GM03348 (cell line): Measurements from ENCODE around the gene FCGR3B.
A peak's percentile ranks its signal among the peaks of the same experiment; 100 is the strongest.
"Not testable (repeated sequence)": the region's sequence is repeated elsewhere in the genome, so short reads cannot be mapped to it uniquely, and the experiment has no call there.

Experiments used
- DNase-seq: peaks from one replicate; pipeline ENCODE4 v3.0.0; 2012; ENCODE audit warnings: low spot score

The FCGR3B gene

DNA sequence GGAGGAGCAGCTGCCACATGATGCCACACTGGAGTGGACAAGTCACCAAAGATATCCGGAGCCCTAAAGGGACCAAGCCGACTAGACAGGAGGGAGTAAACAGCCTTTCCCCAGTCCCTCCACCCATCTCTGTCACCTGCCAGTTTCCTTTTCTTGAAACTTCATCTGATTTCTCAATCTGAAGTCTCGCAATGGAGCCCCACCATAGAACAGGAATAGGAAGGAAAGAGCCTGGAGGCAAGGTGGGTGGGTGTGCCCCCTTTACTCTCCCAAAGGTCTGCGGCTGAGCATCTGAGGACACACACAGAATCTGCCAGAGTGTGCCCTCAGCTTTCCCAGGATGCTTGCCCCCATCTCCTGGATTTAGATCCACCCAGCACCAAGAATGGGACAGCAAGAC is at the start of gene FCGR3B:
Gene FCGR3B (minus strand): TSS at position 101 of the 400 bp plus-strand sequence. CDS start 82 bp downstream, at position 19.
- no peak for DNase-seq

DNA sequence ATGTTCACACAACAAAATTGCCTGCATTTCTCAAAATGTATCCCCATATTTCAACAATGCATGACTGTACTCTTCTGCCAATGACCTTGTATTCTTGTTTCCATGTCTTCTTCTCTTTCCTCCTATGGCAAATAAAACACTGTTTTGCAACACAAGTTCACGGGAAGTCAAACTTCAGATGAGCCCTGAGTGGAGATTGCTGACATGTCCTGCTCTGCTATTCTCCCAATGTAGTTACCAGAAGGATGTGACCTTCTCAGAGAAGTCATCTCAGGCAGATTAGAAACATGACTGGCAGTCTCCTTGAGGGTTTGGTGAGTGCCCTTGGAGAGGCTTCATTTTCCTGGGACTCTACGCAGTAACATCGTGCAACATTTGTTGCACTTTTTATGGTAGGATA is 47.5 kb upstream of the FCGR3B start:
- no peak for DNase-seq

DNA sequence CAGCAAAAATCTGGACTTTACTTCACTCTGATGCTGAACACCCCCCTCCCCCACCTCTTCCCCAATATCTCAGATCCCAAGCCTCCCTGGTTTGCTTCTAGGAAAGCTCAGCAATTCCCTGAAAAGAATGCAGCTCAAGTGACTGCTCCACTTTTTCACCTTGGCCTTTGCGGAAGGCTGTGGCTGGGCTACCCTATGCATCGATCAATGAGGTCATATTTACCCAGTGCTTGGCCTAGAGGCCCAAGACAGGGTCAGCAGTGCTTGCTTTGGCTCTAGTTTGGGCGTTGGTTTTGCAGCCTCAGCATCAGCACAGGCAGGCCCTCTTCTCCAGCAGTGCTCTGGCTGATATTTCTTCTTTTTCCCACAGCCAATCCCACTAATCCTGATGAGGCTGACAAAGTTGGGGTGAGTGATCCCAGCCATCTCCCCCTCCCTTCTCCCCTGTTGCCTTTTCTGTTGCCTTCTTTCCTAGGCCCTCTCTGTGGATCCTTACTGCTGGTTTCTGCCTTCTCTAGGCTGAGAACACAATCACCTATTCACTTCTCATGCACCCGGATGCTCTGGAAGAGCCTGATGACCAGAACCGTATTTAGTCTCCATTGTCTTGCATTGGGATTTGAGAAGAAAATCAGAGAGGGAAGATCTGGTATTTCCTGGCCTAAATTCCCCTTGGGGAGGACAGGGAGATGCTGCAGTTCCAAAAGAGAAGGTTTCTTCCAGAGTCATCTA is 46.1 kb upstream of the FCGR3B start:
- no peak for DNase-seq

DNA sequence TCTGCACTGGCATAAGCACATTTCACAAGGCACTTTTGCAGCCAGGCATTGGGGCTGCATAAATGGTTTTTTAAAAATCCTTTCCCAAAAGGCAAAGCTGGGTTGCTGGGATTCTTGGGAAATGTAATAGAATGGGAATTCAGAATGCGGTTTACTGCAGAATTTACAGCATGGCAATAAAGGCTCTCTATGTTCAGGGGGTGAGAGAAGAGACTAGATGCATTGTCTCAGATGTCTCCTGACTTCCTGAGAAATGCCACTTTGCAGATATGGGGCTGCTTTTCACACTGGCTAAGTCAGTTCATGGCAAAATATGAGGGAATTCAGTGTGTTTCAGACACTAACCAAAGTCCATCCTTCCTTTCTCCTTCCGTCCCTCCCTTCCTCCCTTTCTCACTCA is 45.5 kb upstream of the FCGR3B start:
- no peak for DNase-seq

DNA sequence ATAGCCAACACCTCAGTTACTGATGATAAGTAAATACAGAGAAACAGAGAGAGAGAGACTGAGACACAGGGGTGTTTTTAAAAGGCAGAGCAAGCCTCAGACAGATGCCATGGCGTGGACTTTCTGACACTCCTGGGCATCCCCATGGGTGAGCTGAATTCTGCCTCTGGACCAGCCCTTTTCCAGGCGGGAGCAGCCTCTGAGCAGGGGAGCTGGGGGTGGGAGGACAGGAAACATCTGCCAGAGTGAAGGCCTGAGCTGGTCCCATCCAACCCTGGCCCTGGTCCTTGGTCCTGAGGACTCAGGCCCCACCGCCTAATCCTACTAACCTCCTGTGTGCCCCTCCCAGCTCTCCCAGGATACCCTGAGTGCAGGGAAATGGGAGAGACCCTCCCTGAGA is 43.9 kb upstream of the FCGR3B start:
- DNase-seq = not testable (repeated sequence)

DNA sequence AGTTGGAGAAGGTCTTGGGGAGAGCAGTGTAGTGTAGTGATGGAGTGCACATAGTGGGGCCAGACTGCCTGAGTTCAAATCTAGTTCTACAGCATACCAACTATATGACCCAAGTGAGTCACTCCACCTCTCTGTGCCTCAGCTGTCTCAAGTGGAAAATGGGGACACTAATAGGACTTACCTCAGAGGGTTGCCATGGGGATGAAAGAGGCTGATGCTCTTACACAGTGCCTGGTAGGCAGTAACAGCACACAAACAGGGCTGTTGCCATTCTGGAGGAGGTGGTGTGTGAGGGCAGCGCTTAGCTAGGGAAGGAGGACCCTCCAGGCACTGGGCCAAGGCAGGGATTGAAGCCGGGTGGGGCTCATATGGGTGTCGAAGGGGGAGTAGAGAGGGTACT is 43.5 kb upstream of the FCGR3B start:
- DNase-seq = not testable (repeated sequence)

DNA sequence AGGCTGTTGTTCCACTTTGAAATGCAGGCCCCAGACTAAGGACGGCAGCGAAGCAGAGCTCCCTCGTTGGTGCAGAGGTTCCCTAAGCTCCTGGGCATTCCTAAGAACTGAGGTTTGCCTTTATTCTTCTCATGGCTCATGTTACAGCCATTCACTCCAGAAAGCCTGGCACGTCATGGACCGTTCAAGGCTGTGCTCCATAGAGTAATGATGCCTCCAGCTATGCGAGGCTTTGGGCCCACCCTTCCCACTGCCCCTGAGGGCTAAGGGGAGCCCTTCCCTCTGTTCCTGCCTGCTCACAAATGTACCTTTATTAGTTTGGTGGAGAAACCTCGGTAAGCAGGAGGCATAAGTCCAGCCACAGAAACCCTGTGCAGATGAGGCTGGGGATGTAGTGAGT is 42.5 kb upstream of the FCGR3B start:
- DNase-seq = not testable (repeated sequence)

DNA sequence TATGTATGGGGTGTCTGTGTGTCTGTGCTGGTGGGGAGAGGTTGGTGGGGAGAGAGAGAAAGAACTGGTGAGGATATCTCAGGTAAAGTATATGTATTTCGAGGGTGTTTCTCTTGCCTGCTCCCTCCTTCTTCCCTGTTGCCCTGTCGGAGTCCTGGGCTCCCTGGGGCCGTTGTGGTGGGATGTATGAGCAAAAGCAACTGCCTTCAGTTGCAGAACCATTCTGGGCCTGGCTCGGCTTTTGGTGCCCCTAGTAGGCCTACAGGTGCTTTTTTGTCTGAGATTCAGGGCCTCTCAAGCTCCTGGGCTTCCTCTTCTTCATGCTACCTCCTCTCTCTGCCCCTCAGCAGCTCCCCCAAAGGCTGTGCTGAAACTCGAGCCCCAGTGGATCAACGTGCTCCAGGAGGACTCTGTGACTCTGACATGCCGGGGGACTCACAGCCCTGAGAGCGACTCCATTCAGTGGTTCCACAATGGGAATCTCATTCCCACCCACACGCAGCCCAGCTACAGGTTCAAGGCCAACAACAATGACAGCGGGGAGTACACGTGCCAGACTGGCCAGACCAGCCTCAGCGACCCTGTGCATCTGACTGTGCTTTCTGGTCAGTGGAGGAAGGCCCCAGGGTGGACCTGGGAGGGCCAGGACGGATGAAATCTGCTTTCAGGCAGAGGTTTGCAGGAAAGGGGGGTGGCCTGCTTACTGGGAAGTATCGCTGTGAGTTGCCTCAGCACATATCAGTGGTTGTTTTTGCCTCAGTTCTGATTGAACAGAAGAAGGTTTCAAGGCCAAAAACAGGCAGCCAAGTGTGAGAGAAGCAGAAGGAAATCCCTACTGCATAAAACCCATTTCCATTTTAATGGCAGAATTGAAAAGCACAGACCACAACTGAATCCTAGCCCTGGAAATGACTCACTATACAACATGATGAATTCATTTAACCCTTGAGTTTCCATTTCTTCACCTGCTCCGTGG is 40.4 kb upstream of the FCGR3B start:
- not testable (repeated sequence) for DNase-seq

DNA sequence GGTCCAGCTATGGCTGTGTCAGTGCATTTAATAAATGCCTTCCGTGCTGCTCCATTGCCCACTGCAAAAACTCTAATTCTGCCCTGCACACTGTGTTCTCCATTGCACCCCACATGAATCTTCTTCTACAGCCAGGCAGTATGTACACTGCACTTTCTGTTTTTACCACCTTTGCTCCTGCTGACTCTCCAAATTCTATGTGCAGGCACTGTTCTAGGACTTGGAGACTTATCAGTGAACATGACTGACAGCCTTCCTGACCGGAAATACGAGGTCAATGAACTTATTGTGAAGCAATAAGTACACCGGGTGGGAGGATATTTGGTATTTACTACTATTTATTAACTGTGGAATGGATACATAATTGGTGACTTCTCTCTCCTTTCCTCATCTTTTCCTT is 33.7 kb upstream of the FCGR3B start:
- DNase-seq = not testable (repeated sequence)

DNA sequence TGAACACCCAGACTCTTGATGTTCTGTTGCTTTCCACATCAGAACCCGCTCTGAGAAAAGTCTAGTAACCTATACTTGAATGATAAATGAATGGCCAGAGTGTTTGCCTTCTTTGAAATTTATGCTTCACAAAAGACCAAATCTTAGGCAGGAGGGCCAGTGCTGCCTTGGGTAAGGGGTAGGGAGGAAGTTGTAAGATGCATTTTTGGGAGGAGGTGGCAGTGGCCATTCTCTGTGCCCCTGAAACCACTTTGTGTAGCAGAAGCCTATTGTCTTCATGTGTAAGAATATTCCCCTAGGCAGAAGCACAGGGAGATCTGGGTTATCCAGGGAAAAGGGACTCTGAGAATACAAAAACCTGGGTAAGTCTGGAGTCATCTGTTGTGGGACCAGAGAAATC is 32.6 kb upstream of the FCGR3B start:
- not testable (repeated sequence) for DNase-seq

DNA sequence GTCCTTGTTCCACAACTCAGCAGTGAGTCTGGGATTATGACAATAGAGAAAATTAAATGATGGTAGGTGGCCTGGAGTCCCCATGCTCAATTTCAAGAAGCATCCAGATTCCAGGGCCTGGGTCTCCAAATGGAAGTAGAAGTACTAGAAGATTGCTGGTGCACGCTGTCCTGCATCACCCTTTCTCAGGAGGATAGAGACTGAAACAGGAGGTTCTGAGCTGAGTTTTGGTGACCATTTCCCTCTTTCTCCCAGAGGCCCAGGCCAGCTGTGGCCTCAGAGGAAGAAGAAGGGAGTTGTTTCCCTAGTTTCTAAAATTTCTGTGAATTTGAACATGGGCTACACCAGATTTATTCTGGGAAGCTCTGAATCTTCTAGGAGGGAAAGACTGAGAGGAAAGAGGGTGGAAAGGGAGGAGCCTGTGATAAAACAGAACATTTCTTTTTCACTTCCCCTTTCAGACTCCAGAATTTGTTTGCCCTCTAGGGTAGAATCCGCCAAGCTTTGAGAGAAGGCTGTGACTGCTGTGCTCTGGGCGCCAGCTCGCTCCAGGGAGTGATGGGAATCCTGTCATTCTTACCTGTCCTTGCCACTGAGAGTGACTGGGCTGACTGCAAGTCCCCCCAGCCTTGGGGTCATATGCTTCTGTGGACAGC is 31.8 kb upstream of the FCGR3B start, which contains the start of gene FCGR2B:
Gene FCGR2B (plus strand): TSS at position 460 of the 656 bp plus-strand sequence. CDS start 99 bp downstream, at position 559.
- not testable (repeated sequence) for DNase-seq

DNA sequence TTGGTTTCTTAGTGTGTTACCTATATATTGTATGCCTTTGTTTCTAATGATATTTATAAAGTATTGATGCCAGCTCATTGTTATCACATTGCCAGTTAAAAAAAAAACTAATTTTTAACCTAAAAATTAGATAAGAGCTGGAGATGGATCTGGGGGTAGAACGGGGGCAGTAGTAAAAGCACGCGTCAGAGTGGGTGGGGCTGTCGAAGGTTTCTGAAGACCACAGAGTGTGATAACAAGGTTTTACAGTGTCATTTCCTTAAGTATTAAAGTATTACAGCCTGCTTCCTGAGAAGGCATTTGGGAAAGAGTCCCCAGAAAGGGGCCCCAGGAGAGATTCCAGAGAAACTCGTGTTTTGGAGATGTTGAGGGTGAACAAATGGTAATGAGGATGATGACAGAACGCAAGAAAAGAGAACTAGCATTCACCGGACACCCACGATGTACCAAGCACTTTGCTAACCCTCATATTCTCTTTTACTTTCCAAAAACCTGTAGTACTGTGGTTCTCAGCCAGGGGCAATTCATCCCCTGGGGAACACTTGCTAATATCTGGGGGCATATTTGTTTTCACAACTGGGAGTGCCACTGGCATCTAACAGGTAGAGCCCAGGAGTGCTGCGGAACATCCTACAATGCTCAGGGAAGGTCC is 30.8 kb upstream of the FCGR3B start:
- not testable (repeated sequence) for DNase-seq

DNA sequence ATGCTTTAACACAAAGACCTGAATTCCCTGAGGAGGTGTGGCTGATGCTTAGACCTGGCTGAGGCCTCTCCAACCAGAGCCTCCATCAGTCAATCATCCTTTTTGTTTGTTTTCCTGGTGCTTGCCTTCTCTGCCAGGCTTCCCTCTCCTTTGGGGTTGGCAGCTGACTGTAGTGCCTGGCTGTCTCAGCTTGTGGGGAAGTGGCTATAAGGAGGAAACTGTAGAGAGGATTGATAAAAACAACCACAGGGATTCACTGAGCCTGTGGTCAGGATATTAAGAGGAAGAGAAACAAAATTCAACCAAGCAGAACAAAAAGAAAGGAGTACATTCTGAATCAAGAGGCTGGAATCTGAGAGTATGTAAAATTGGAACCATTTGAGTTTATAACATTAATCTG is 27.5 kb upstream of the FCGR3B start:
- not testable (repeated sequence) for DNase-seq

DNA sequence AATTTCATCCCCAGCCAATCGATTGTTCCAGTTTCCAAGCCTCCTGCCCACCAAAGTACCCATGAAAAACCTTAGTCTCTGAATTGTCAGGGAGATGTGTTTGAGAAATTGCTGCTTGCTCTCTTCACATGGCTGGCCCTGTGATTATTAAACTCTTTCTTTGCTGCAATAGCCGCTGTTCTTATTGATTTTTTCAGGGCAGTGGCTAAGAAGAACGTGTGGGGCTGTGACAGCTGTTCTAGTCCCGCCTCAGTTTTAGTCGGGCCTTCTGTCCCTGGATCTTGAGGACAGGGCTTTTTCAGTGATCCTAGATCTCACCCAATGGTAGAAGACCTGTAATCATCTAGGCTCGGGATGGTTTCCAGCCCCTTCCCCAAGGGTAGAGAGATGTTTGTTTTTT is 23.0 kb upstream of the FCGR3B start:
- DNase-seq = not testable (repeated sequence)

DNA sequence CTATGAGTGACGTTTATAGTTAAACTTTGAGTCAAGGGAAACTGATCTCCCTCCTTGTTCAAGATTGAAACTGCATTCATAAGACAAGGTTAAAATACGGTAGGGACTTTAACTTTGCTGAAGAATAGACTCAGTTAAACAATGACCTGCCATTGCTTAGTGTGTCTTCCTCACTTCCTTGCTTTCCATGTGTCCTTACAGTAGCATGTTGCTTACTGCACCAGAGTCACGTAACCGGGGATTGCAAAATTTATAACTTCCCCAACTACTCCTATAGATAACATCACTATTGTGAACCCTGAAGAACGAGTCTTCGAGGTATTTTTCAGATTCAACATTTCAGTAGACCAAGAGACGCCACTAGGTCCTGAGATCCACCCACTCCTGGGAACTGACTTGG is 22.6 kb upstream of the FCGR3B start:
- not testable (repeated sequence) for DNase-seq

DNA sequence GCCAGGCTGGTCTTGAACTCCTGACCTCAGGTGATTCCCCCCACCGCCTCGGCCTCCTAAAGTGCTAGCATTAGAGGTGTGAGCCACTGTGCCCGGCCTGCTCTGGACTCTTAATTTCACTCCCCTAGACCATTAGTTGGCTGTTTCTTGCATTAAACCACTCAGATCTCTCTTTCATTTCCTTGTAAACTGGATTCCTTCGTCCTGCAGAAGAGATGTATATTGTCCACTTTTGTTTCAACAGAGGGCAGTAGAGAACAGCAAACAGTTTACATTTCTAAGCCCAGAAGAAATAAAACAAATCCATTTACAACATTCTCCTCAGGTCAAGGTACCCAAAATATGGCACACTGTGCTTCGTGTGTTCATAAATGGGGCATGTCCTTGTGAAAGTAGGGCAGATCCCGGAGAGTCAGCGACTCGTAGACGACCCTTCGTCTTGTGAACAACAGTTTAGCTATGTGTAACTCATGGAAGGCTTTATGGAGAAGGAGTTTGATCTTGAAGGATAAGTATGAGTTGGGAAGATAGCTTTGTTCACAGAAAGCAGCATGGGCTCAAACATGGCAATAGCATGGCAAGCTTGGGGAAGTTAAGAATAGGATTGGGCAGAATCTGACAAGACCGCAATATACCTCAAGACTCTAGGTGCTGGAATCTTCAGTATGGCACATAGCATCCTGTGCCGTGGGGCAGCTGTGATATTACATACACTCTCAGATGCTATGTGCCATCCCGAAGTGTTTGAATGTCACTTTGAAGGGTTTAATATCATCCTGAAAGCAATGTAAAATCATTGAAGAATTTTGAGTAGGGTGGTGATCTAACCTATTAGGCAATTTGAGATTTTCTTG is 16.8 kb upstream of the FCGR3B start:
- peak; percentile 6 for DNase-seq

DNA sequence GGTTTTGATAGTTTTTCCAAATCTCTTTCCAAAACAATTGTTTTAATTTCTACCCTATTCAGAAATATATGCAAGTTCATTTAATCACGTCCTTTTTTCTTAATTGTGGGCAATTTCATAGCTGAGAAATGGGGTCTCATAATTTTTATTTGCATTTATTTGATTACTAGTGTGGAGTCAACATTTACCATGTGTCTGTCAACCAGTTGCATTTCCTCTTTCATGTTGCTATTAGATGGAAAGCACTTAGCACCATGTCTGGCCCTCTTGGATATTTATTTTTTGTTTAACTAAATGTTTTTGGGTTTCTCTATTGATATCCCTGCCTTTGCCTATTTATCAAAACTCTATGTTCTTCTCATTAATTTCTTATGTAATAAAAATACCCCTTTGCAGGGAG is 13.9 kb upstream of the FCGR3B start:
- DNase-seq = not testable (repeated sequence)

DNA sequence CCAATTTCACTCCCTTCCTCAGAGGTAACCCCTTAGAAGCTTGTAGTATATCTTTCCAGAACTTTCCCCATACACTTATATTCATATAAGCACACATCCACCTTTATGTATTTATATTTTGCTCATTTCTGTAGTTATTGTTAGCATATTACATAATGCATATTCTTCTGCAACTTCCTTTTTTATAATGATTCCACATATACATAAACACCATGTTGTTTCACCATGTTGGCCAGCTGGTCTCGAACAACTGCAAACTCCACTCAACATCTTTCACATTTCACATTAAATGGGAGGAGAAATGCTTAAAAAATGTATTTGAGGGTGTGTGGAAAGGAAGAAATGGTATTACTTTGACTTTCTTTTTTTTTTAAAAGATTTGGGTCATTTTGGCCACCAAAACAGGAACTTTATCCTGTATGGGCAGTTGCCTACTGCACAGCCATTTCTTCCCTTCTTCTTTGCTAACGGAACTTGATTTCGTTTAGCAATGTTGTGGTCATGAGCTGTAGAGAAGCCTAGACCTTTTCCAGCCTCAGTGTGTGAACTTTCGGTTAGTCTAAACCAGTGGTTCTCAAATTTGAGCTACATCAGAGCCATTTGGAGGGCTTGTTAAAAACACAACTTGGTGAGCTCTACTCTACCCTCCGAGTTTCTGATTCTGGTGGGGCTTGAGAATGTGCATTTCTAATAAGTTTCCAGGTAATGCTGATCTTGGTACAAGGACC is 12.7 kb upstream of the FCGR3B start:
- not testable (repeated sequence) for DNase-seq

DNA sequence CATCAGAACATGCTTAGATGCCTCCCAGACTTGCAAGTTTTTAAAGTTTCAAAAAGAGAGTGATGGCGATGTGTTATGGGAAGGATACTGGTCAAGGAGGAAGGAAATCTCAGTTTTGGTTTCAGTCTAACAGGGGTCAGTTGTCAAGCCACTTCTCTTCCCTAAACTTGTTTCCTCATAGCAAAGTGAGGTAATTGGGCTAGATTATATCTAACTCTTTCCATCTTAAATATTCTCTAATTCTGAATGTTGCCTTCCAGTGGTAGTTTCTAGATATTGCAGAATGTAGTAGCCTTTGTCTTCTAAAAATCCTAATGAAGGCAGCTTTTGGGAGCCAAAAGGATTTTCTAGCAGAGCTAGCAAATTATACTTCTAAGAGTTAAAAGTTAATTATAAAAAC is 11.7 kb upstream of the FCGR3B start:
- not testable (repeated sequence) for DNase-seq

DNA sequence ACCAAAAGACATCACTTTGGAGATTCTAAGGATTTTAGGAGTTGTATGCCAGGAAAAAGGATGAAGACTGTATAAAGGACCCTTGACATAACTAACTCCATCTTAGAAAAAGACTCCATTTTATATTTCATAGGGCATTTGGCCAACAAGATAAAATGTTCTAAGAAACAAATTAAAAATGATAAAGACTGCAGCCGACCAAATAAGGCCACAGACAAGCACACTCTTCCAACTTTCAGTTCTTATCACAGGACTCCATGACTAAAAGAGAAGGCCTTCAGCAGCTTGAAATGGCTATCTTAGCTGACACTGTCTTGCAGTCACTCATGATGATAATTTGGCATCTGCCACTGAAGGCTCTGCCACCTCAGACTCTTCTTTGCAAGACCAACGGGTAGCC is 8.2 kb upstream of the FCGR3B start:
- DNase-seq = not testable (repeated sequence)
